IPS-18c (cell line): ENCODE data around the gene GPC6.
"Not testable (repeated sequence)": the region's sequence is repeated elsewhere in the genome, so short reads cannot be mapped to it uniquely, and the experiment has no call there.

Experiments
- H3K4me3 ChIP-seq: 2 replicates; pipeline ENCODE4 v1.7.0; 2013; ENCODE audit warnings: low read depth, mild to moderate bottlenecking, low read length, moderate library complexity; ENCODE audit not compliant: insufficient read depth
- H3K9me3 ChIP-seq: one replicate; pipeline ENCODE4 v1.6.1; 2013; ENCODE audit warnings: mild to moderate bottlenecking, low read length, moderate library complexity; ENCODE audit not compliant: control insufficient read depth, insufficient read depth

Gene GPC6

GRCh38 chr13:94327318-94327717 is 1100.7 kb downstream of the GPC6 start:
- Histone ChIP-seq H3K9me3 (no peaks in the 10 kb centered on the region), H3K4me3 (no peak overlapping the region)

GRCh38 chr13:94328381-94329041 is 1101.9 kb downstream of the GPC6 start:
- no peak overlapping the region for H3K4me3 ChIP-seq
- no peaks in the 10 kb centered on the region for H3K9me3 ChIP-seq

GRCh38 chr13:94329277-94329676 is 1102.7 kb downstream of the GPC6 start:
- Histone ChIP-seq H3K4me3 (no peak overlapping the region), H3K9me3 (no peaks in the 10 kb centered on the region)

- no peaks in the 10 kb centered on the region for H3K9me3 ChIP-seq
- H3K4me3 ChIP-seq, result no peak overlapping the region
Observed at GRCh38 chr13:94329754-94330551, 1103.3 kb downstream of the GPC6 start.

GRCh38 chr13:94330552-94331071 is 1104.0 kb downstream of the GPC6 start:
- H3K4me3 ChIP-seq, result no peak overlapping the region
- no peaks in the 10 kb centered on the region for H3K9me3 ChIP-seq

GRCh38 chr13:94331281-94331680 is 1104.7 kb downstream of the GPC6 start:
- H3K9me3 ChIP-seq, result no peaks in the 10 kb centered on the region
- no peak overlapping the region for H3K4me3 ChIP-seq

GRCh38 chr13:94332359-94333096 is 1105.9 kb downstream of the GPC6 start:
- no peak overlapping the region for H3K4me3 ChIP-seq

GRCh38 chr13:94333131-94333820 is 1106.7 kb downstream of the GPC6 start:
- Histone ChIP-seq H3K4me3 (no peak overlapping the region), H3K9me3 (no peaks in the 10 kb centered on the region)

More at GRCh38 chr13:94332359-94333096, 1105.9 kb downstream of the GPC6 start:
- H3K9me3 ChIP-seq, result no peaks in the 10 kb centered on the region

- Histone ChIP-seq H3K4me3 (no peak overlapping the region), H3K9me3 (no peaks in the 10 kb centered on the region)
Observed at GRCh38 chr13:94335761-94336526, 1109.3 kb downstream of the GPC6 start.

GRCh38 chr13:94339116-94339687 is 1112.6 kb downstream of the GPC6 start:
- H3K4me3 ChIP-seq, result no peak overlapping the region
- no peaks in the 10 kb centered on the region for H3K9me3 ChIP-seq

- H3K4me3 ChIP-seq, result no peak overlapping the region
Observed at GRCh38 chr13:94342436-94343242, 1116.0 kb downstream of the GPC6 start.

GRCh38 chr13:94343243-94343585 is 1116.6 kb downstream of the GPC6 start:
- no peak overlapping the region for H3K4me3 ChIP-seq
- no peaks in the 10 kb centered on the region for H3K9me3 ChIP-seq

More at GRCh38 chr13:94342436-94343242, 1116.0 kb downstream of the GPC6 start:
- no peaks in the 10 kb centered on the region for H3K9me3 ChIP-seq

- not testable (repeated sequence) for H3K9me3 ChIP-seq, H3K4me3 ChIP-seq
Observed at GRCh38 chr13:94343687-94344086, 1117.1 kb downstream of the GPC6 start.

GRCh38 chr13:94344126-94344818 is 1117.7 kb downstream of the GPC6 start:
- H3K4me3 ChIP-seq, result no peak overlapping the region

More at GRCh38 chr13:94344126-94344818, 1117.7 kb downstream of the GPC6 start:
- H3K9me3 ChIP-seq, result no peaks in the 10 kb centered on the region
